Midbrain (tissue), 1 donor: ENCODE data around the gene CLMP.
"Not testable (repeated sequence)": the region's sequence is repeated elsewhere in the genome, so short reads cannot be mapped to it uniquely, and the experiment has no call there.

Experiments used
- DNase-seq: peaks from one replicate; lab custom pipeline; 2025; lab: John Stamatoyannopoulos, UW

Gene CLMP

DNA sequence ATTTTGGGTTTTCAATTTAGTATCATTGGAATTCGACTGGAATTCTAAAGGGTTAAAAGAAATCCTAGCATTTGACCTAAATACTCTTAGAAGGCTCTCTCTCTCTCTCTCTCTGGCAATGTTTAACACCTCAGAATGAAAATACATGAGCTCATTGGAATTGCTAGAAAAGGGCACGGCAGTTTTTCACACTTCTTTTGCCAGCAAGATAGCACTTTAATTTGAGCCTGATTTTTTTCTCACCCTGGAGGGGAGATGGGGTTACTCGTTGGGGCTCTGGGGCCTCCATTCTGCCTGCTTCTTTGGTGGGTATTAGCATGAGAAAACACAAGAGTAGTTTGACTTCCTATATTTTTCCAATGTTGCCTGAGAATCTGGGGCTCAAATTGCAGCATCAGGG, 22.8 kb upstream of the CLMP start:
- no peak for DNase-seq

GRCh38 chr11:123216249-123216648, 21.2 kb upstream of the CLMP start:
- DNase-seq, result no peak

GRCh38 chr11:123214940-123215339, 19.9 kb upstream of the CLMP start:
- DNase-seq, result no peak

DNA sequence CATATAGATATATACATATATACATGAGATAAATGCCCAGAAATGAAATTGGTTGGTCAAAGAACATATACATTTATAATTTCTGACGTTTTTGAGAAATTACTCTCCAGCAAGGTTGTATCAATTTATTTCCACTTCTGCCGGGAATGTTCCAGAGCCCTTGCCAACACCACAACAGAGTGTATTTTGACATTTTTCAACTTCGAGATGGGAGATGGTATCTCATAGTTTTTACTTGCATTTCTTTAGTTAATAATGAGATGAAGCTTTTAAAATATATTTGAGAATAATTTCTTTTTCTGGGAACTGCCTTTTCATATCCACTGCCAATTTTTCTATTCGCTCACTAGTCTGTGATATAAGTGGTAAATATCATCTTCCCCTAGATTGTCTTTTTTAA, 19.3 kb upstream of the CLMP start:
- DNase-seq, result no peak

DNA sequence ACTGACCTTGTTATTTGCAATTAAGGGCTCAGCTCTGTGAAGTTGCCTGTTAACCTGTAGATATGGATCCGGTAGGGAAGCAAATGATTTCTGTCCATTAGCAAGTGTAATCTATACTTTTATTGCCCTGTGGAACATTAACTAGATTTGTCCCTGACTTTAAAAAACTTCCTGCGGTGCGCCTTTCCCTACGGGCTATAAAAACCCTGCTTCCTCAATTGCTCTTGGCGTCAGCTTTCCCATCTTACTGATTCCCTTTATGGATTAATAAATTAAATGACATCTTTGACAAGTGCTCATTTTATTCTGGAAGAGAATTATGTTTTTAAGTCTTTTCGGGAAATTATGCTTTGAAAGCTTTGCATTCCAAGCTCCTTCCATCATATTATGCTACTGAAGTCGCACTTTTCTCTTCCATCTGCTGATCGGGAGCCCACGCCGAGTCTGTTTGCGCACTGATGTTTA, 18.3 kb upstream of the CLMP start:
- DNase-seq, result no peak

DNA sequence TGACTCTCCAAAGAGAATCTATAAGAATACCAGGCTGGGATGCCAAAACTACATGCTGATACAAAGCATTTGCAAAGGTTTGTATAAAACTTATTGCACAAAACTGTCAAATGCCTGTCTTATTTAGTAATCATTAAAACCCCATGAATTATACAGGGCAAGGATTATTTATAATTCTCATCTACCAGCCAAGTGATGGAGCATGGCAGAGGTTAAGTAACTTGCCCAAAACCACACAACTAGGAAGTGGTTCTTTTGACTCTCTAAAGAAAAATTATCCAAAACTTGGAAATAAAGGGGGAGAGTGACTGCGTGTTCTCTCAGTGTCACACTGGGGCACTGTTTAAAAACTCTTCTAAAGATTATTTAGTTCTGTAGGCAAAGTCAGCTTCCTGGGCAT, 17.4 kb upstream of the CLMP start:
- no peak for DNase-seq

GRCh38 chr11:123211981-123212380, 16.9 kb upstream of the CLMP start:
- DNase-seq, result no peak

- no peak for DNase-seq
Measured at GRCh38 chr11:123211149-123211852, 16.3 kb upstream of the CLMP start.

DNA sequence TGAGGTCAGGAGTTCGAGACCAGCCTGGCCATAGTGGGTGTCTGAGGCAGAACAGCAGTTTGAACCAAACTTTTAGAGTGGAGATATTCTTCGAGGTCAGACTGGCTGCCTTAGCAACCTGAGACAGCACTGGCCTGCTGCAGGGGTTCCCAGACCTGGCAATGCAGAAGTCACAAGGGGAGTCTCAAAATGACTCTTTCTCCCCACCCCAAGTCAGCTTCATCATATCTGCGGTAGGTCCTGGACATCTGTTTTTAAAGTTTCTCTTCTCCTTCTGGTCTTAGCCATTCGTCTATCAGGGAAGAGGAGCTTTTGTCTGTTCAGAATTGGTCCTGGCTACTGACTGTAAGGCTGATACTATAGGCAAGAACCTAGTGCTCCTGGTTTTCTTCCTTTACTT, 14.5 kb upstream of the CLMP start:
- DNase-seq, result no peak

DNA sequence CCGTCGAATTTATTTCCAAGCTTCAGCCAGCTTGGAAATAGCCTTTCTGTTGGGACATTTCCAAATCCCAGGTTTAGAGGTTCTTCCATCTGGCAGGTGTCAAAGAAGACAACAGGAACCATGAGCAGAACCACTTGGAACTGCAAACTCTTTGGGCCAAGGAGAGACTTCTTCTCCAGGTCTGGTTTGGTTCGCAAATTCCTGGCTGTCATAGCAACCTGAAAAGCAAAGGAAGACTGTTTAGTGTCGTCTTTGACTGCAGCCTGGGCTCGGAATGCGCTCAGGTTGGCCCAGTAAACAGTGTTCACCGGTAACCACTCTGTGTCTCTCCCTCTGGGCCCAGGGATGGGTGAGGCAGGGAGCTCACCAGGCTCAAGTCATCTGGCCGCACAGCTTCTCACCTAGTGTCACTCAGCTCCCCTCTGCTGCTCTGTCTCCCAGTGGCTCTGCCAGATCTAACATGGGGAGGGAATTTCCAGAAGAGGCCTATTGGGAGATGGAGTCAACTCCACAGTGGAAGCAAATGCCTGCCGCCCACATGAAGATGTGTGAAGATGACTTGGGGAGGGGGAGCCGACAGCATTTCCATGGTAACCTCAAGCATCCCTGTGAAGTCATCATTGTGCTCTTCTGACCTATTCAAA, 11.9 kb upstream of the CLMP start:
- no peak for DNase-seq

- DNase-seq, result not testable (repeated sequence)
Measured at GRCh38 chr11:123206055-123206454, 11.0 kb upstream of the CLMP start.

- no peak for DNase-seq
Measured at GRCh38 chr11:123203934-123204333, 8.9 kb upstream of the CLMP start.

- no peak for DNase-seq
Measured at GRCh38 chr11:123203471-123203870, 8.4 kb upstream of the CLMP start.

DNA sequence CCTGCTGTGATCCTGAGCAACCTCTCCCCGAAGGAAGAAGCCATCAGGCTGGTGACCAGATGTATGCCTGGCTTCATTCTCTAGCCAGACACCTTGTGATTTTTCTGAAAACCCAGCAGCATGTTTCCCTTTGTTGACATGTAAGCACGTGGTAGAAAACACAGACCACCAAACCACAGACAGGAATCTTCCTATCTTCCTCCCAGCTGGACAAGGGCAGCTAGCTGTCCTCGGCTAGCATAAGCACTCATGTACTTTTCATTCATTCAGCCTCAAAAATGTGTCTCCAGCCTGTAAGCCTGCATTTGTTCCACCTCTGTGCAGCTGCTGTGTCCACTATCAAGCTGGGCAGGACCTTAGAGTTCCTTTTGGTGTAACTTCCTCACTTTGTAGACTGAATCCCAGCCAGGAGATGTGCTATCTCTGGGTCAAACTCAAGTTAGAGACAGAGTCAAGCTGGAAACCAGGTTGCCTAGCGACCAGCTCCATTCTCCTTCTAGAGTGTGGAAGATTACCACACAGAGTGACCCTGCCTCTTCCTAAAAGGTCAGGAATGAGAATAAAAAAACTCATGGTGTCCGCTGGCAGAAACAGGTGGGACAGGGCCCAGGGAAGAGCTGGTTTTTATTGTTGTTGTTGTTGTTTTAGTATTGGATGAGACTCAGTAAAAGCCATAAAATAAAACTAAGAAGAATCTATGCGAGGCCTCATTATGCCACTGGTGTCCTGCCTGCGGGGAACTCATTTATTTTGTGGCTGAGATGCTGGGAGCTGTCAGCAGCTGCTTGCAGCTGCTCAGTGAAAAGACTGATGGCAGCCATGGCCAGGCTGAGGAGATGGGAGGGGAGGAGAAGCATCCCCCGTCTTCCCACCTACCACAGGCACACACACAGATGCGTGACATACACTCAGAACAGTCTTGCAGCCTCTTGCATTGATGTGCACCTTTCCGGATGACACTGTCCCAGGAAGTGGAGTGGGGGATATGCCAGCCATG, 7.4 kb upstream of the CLMP start:
- DNase-seq, result no peak

- no peak for DNase-seq
Measured at GRCh38 chr11:123200264-123200663, 5.2 kb upstream of the CLMP start.

DNA sequence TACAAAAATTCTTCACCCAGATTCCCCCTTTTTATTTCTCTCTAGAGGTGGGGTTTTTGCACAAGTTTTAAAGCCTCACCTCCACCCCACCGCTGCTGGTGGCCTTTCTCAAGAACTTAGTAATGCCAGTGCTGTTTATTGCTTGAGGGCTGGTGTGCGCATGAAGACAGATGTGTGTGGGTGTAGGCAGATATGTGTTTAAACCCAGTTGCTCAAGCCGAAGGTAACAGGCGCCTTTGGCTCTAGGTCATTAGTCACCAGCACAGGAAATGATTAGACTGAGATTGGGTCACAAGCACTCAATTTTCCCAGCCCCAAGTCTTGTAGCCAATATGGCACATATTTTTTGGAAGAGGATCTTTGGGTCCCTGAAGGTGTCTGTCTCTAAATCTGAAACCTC, 2.7 kb upstream of the CLMP start:
- no peak for DNase-seq

DNA sequence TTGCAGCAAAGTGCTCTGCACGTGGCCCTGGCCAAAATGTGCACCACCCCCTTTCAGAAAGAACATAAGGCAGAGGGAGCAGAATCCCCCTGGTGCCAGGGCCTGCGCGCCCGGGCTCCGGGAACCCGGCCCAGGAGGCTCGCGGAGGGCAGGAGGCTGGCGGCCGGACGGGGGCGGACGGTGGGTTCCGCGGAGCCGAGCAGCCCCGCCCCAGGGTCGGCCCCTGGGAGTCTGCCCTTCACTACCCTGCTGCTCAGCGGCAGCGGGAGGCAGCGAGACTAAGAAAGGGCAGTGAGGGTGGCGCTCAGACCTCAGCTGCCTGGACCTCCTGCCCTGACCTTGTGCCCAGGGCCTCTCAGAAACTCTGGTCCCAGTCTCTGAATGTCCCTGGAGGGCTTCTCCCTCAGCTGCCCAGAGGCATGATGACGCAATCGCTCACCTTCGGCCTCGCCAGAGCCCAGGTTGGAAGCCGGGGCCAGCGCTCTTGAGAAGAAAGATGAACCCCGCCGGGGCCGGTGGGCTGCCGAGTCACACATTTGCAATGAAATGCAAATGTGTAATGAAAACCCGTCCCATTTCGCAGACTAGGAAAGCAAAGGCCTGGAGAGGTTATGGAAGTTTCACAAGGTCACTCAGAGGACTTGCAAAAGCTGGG, 1.1 kb upstream of the CLMP start:
- DNase-seq, result no peak

DNA sequence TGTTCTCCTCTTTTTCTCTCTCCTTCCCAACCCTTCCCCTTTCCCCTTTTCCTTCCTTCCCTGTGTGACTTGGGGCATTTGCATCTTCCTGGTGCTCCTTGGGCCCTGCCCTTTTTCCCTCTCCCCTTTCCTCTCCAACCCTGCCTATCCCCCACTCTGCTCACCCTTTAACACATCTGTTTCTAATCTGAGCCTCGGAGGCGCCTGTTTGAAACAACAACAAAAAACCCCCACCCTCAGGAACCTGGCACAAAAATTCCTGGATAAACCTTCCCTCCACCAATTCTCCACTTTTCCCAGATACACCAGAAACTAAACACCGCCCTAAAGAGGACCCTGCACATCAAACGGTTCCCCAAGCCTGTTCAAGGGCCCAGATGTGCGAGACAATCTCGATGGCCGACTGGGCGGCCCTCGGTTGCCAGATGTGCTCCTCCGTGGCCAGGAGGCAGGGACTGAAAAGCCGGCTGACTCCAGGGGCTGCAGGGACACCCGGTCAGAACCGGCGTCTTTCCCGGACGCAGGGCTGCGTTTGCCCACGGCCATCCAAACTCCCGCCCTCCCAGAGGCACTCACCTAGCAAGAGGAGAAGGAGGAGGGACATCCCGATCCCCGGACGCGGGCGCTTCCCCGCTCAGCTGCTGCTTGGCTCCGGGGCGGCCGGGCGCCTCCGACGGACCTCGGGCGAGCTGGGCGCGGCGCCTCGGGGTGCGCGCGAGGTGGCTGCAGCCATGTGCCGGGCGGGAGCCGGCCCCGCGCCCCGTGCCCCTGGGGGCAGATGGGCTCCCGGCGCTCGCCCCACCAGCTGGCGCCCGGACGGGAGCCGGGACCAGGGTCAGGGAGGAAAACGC, 486 bp downstream of the CLMP start:
- DNase-seq, result no peak

- no peak for DNase-seq
Measured at GRCh38 chr11:123193742-123194141, 1.3 kb downstream of the CLMP start.

- no peak for DNase-seq
Measured at GRCh38 chr11:123191939-123192338, 3.1 kb downstream of the CLMP start.

DNA sequence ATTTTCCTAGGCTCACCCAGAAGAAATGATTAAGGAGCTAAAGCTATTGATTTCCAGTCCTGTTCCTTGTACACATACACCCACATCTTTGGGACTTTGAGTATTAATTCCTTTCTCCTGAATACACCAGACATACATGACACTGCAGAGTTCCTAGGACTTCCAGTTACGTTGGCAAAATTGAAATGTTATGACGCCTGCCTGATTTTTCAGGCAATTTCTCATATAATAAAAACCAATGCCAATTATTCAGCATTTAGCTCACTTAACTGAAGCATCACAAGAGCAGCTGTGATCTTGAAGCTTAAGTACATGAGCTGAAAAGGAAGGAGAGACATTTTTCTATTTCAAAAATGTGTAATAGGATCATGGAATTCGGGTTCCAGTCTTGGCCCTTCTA, 4.5 kb downstream of the CLMP start:
- no peak for DNase-seq
